Keratinocyte (primary cell): ENCODE data around the gene BBS2. TPM values are rescaled to one million over a fixed set of nuclear protein-coding genes. Genes with fewer than 3 reads are reported as not detected.

Experiments used
- DNase-seq: peaks from one replicate; pipeline ENCODE4 v3.0.0-alpha.2; 2011; ENCODE audit warnings: low read depth, missing footprints, low spot score
- FAIRE-seq: peaks from 2 replicates; lab custom pipeline; 2011; peaks lifted over from hg19 to GRCh38; lab: Jason Lieb, UNC
- H2AFZ ChIP-seq: 2 replicates; pipeline ENCODE4 v1.6.0; 2012; ENCODE audit warnings: low read length, control low read depth, inconsistent platforms; ENCODE audit not compliant: control insufficient read depth
- H3K27ac ChIP-seq: 2 replicates; pipeline ENCODE4 v1.5.1; 2011; ENCODE audit warnings: low read length; ENCODE audit not compliant: control insufficient read depth, insufficient read depth
- H3K27me3 ChIP-seq: 3 replicates; pipeline ENCODE4 v1.6.0; 2011; ENCODE audit warnings: low read length; ENCODE audit not compliant: control insufficient read depth, insufficient read depth; ENCODE audit errors: extremely low read depth
- H3K36me3 ChIP-seq, 2 experiments: 2 replicates in 1 of 2; 3 replicates in 1 of 2; pipeline ENCODE4 v1.5.1; 2011; ENCODE audit warnings: low read length in 2 of 2, mild to moderate bottlenecking in 1 of 2; ENCODE audit not compliant: control insufficient read depth in 2 of 2, insufficient read depth in 2 of 2; ENCODE audit errors: extremely low read depth in 1 of 2
- H3K4me1 ChIP-seq: 3 replicates; pipeline ENCODE4 v1.5.1; 2011; ENCODE audit warnings: low read length; ENCODE audit not compliant: control insufficient read depth, insufficient read depth; ENCODE audit errors: extremely low read depth
- H3K4me2 ChIP-seq: 3 replicates; pipeline ENCODE4 v1.6.0; 2011; ENCODE audit warnings: low read depth, low read length; ENCODE audit not compliant: control insufficient read depth, insufficient read depth; ENCODE audit errors: extremely low read depth
- H3K4me3 ChIP-seq, 3 experiments: fragments of 200-600 bp in 1 of 3; sonication (generic) in 1 of 3; 2 replicates in 2 of 3; 3 replicates in 1 of 3; pipeline ENCODE4 v1.5.1; 2011 to 2016; ENCODE audit warnings: low read length in 3 of 3, mild to moderate bottlenecking in 3 of 3, control low read depth in 2 of 3, inconsistent platforms in 1 of 3, low read depth in 1 of 3, mixed read lengths in 1 of 3, mixed run types in 1 of 3, moderate library complexity in 1 of 3; ENCODE audit not compliant: control insufficient read depth in 2 of 3, insufficient read depth in 2 of 3; ENCODE audit errors: extremely low read depth in 1 of 3
- H3K79me2 ChIP-seq: 2 replicates; pipeline ENCODE4 v1.6.0; 2012; ENCODE audit warnings: low read length; ENCODE audit not compliant: control insufficient read depth, insufficient read depth
- H3K9ac ChIP-seq: 3 replicates; pipeline ENCODE4 v1.6.0; 2011; ENCODE audit warnings: low read length; ENCODE audit not compliant: control insufficient read depth, insufficient read depth; ENCODE audit errors: extremely low read depth
- H3K9me1 ChIP-seq: 3 replicates; pipeline ENCODE4 v1.6.0; 2011; ENCODE audit warnings: low read length; ENCODE audit not compliant: control insufficient read depth, insufficient read depth; ENCODE audit errors: extremely low read depth
- H3K9me3 ChIP-seq: 2 replicates; pipeline ENCODE4 v1.5.1; 2012; ENCODE audit warnings: low read depth, low read length; ENCODE audit not compliant: control insufficient read depth
- H4K20me1 ChIP-seq: 3 replicates; pipeline ENCODE4 v1.6.0; 2011; ENCODE audit warnings: low read length; ENCODE audit not compliant: control insufficient read depth, insufficient read depth; ENCODE audit errors: extremely low read depth
- CTCF ChIP-seq, 3 experiments: IDR thresholded peaks in 1 of 3; conservative IDR thresholded peaks in 1 of 3; optimal IDR thresholded peaks in 1 of 3; 2 replicates in 2 of 3; 3 replicates in 1 of 3; pipeline versions ENCODE3 to v1.5.1; 2011; ENCODE audit warnings: low read length in 3 of 3, mild to moderate bottlenecking in 3 of 3, moderate library complexity in 2 of 3, control low read depth in 1 of 3, inconsistent platforms in 1 of 3; ENCODE audit not compliant: insufficient read depth in 2 of 3; ENCODE audit errors: extremely low read depth in 1 of 3
- EZH2 ChIP-seq: IDR thresholded peaks from one replicate; pipeline ENCODE4 v1.6.1; 2012; ENCODE audit warnings: inconsistent platforms, mild to moderate bottlenecking, low read length, moderate library complexity
- dilution Hi-C: fragments of 300-500 bp; cut with MboI; formaldehyde crosslinking; loops from one replicate; pipeline ENCODE4 v1.7.0; 2020; ENCODE audit warnings: low sequenced_read_pairs; ENCODE audit not compliant: extremely low pct_ligation_motif_present
- polyA plus RNA-seq, 5 experiments: library from polyadenylated mRNA; depleted of rRNA in 3 of 5; stranded (reverse) in 3 of 5; stranded (forward) in 1 of 5; unstranded in 1 of 5; fragments of >200 nt; gene quantifications; 1 replicate in 1 of 5; 2 replicates in 3 of 5; 3 replicates in 1 of 5; pipeline versions ENCODE4 v1.2.1 to v1.2.3, GENCODE V29; 2011 to 2012; ENCODE audit warnings: missing spikeins in 2 of 5, low read depth in 1 of 5, low replicate concordance in 1 of 5

Gene BBS2
- polyA plus RNA-seq, 1 donor (not counting 4 experiments of a cell fraction or from before 2014, with no cell fraction given) = 76.1 TPM

DNA sequence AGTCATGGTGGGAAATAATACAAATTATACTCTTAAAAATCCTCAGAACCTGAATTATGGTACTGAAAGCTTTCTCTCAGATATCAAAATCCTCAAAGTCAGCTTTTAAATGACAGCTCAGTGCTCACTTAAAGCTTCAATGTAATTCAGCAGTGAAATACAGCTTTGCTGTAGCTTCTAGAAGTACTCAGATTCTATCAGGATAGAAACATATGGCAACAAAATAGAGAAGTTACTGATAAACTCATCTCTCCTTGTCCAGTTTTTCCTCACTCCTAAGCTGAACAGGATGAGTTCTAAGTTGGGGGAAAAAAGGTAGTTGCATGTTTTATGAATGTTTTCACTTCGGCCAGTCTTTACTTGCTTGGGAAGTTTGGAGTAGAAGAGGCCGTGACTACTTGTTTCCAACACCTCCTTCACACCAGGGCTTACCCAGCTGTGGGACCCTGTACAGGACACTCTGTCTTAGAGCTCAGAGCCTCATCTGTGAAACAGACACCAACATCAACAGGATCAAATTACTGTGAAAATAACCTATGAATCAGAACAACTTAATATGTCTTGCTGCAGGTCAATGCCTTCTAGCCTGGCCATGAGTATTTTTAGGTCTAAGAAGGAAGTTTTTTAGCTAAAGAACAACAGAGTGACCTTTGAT lies 38.2 kb downstream of the BBS2 start:
- no peaks in the 10 kb centered on the region for H3K79me2 ChIP-seq
- no peak for DNase-seq
- peaks cover 13 to 20% of the 10 kb centered on the region in 2 experiments for H3K36me3 ChIP-seq
- H2AFZ ChIP-seq = no peak overlapping the region
- no peaks in the 10 kb centered on the region for H3K9me1 ChIP-seq
- H3K9me3 ChIP-seq = no peaks in the 10 kb centered on the region
- FAIRE-seq = no peak
- H3K4me1 ChIP-seq = peaks cover 10% of the 10 kb centered on the region
- H3K27me3 ChIP-seq = no peaks in the 10 kb centered on the region
- TF ChIP-seq CTCF (optimal IDR thresholded peaks at IDR 0.05 in 1 of 3, IDR thresholded peaks at IDR 0.05 in 1 of 3, conservative IDR thresholded peaks at IDR 0.05 in 1 of 3; ENCODE audit: extremely low read depth in 1 of 3, insufficient read depth in 2 of 3, low read length in 3 of 3) (no peak), EZH2 (no peak)
- dilution Hi-C loops = no loop called here
- H4K20me1 ChIP-seq = no peaks in the 10 kb centered on the region
- no peak overlapping the region for H3K4me3 ChIP-seq
- H3K4me2 ChIP-seq = no peak overlapping the region
- no peak overlapping the region for H3K27ac ChIP-seq
- no peak overlapping the region for H3K9ac ChIP-seq

- H3K79me2 ChIP-seq = no peaks in the 10 kb centered on the region
- no peaks in the 10 kb centered on the region for H3K9me3 ChIP-seq
- no peak overlapping the region for H2AFZ ChIP-seq
- no peaks in the 10 kb centered on the region for H3K9me1 ChIP-seq
- TF ChIP-seq CTCF (optimal IDR thresholded peaks at IDR 0.05 in 1 of 3, IDR thresholded peaks at IDR 0.05 in 1 of 3, conservative IDR thresholded peaks at IDR 0.05 in 1 of 3; ENCODE audit: extremely low read depth in 1 of 3, insufficient read depth in 2 of 3, low read length in 3 of 3) = no peak
- no peak for TF ChIP-seq EZH2
- H3K4me3 ChIP-seq = no peak overlapping the region
- H4K20me1 ChIP-seq = no peaks in the 10 kb centered on the region
- H3K4me2 ChIP-seq = no peak overlapping the region
- H3K36me3 ChIP-seq = peaks cover 13 to 25% of the 10 kb centered on the region in 2 experiments
- FAIRE-seq (no peak), DNase-seq (no peak)
- no peaks in the 10 kb centered on the region for H3K27me3 ChIP-seq
- no peak overlapping the region for H3K9ac ChIP-seq
- H3K4me1 ChIP-seq = peaks cover 13% of the 10 kb centered on the region
- dilution Hi-C loops = no loop called here
- no peak overlapping the region for H3K27ac ChIP-seq
Measured at GRCh38 chr16:56480776-56481467, 38.9 kb downstream of the BBS2 start.
